ENCODE measurements around the gene BCL2L13. TPM values are rescaled to one million over a fixed set of nuclear protein-coding genes. Genes with fewer than 3 reads are reported as not detected.

Gene BCL2L13
- total and polyA plus RNA-seq, 2 experiments from 2014 or later = 35.3 to 61.5 TPM

DNA sequence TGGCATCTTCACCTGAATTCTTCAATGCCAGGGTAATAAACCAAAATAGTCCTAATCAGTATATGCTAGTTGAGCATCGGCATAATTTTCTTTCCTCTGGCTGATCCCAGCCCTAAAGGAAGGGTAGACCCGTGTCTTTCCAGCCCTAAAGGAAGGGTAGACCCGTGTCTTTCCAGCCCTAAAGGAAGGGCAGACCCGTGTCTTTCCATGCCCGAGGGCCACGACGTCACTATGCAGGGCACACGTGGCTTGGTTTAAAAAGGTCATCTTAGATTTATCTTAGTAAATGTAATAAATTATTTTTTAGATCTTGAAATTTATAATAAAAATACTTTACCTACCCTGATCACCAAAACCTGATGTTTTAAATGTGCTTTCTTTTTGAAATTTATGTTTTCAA lies 90.2 kb downstream of the BCL2L13 start:
- H3K27ac ChIP-seq = no peak overlapping the region
- H3K4me3 ChIP-seq = no peak overlapping the region
- H3K4me1 ChIP-seq (ENCODE audit: low read depth) = peaks cover 34% of the 10 kb centered on the region
- H3K36me3 ChIP-seq = peaks cover 36% of the 10 kb centered on the region
- H3K9me3 ChIP-seq (ENCODE audit: low read depth) = no peaks in the 10 kb centered on the region
- TF ChIP-seq, protein P1, sequence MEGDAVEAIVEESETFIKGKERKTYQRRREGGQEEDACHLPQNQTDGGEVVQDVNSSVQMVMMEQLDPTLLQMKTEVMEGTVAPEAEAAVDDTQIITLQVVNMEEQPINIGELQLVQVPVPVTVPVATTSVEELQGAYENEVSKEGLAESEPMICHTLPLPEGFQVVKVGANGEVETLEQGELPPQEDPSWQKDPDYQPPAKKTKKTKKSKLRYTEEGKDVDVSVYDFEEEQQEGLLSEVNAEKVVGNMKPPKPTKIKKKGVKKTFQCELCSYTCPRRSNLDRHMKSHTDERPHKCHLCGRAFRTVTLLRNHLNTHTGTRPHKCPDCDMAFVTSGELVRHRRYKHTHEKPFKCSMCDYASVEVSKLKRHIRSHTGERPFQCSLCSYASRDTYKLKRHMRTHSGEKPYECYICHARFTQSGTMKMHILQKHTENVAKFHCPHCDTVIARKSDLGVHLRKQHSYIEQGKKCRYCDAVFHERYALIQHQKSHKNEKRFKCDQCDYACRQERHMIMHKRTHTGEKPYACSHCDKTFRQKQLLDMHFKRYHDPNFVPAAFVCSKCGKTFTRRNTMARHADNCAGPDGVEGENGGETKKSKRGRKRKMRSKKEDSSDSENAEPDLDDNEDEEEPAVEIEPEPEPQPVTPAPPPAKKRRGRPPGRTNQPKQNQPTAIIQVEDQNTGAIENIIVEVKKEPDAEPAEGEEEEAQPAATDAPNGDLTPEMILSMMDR (IDR thresholded peaks at IDR 0.05; ENCODE audit: low read depth, low read length) = no peak
- no peak for DNase-seq (ENCODE audit: low read depth in 1 of 2, low spot score in 1 of 2)
- no peaks in the 10 kb centered on the region for H3K27me3 ChIP-seq

DNA sequence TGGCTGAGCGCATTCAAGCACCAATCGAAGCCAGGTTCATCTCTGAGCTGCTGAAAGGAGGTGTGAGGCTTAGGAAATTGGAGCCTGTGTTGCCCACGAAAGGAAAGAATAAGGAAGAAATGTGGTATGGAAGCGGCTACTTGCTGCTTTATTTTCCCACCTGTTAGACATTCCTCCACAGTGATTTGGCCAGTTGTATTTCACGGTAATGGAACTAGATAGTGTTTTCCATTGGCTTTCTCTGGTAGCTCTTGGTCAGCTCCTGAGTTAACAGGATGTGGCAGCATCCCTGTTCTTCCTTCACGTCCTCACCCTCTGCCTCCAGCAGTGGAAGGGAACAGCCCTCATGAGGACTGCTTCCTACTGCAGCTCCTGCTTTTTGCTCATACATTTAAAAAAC lies 91.0 kb downstream of the BCL2L13 start:
- H3K27me3 ChIP-seq = no peaks in the 10 kb centered on the region
- peaks cover 44% of the 10 kb centered on the region for H3K36me3 ChIP-seq
- no peaks in the 10 kb centered on the region for H3K9me3 ChIP-seq (ENCODE audit: low read depth)
- H3K4me1 ChIP-seq (ENCODE audit: low read depth) = peaks cover 27% of the 10 kb centered on the region
- DNase-seq (ENCODE audit: low read depth in 1 of 2, low spot score in 1 of 2) = no peak
- no peak overlapping the region for H3K4me3 ChIP-seq
- TF ChIP-seq, protein P1 (IDR thresholded peaks at IDR 0.05; ENCODE audit: low read depth, low read length) = no peak
- no peak overlapping the region for H3K27ac ChIP-seq

DNA sequence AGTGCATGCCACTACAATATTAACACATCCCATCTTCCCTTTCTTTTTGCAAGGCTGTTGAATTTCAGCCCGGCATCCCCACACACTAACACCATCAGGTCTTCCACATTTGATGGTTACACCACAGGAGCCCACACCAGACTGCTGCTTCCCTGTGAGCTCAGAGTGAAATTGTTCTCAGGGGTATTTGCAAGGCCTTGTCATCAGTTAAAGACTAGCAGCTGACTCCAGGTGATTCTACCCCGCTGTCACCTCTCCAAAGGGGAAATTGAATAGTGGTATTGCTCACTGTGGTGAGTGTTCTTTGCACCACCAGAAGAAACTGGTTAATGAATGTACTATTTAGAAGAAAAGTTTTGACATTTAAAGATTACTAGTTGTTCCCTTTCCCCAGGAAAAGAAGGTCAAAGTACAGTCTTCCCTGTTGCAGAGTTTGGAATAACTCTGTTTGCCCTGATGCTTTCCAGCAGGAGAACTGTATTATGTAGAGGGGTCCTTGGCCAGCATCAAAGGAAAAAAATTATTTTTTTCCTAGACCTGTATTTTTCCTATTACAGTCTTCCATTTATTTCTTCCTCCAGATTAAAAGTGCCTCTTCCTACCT lies 93.8 kb downstream of the BCL2L13 start:
- TF ChIP-seq, protein P1 (IDR thresholded peaks at IDR 0.05; ENCODE audit: low read depth, low read length) = no peak
- Histone ChIP-seq H3K9me3 (ENCODE audit: low read depth) (no peaks in the 10 kb centered on the region), H3K27me3 (no peaks in the 10 kb centered on the region), H3K36me3 (peaks cover 45% of the 10 kb centered on the region), H3K4me3 (no peak overlapping the region), H3K27ac (no peak overlapping the region), H3K4me1 (ENCODE audit: low read depth) (no peaks in the 10 kb centered on the region)
- no peak for DNase-seq (ENCODE audit: low read depth in 1 of 2, low spot score in 1 of 2)

DNA sequence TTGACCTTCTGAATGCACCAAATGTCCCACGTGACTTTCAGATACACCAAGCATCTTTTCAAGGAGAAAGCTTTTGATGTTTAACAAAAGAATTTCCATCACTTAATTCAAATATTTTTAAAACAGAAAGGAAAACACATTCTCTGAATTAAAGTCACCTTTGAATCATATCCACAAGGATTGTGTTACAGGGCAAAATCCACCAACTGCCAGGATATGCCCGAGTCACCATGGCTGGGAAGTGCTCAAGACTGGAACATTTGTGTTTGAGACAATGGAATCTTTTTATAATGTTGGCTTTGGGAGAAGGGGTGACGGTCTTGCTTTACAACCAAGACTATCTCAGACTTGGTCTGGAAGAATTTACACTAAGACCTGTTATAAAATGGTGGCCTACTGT lies 94.9 kb downstream of the BCL2L13 start:
- DNase-seq (ENCODE audit: low read depth in 1 of 2, low spot score in 1 of 2) = no peak
- Histone ChIP-seq H3K4me1 (ENCODE audit: low read depth) (no peaks in the 10 kb centered on the region), H3K27me3 (no peaks in the 10 kb centered on the region), H3K27ac (no peak overlapping the region), H3K36me3 (peaks cover 45% of the 10 kb centered on the region), H3K4me3 (no peak overlapping the region), H3K9me3 (ENCODE audit: low read depth) (no peaks in the 10 kb centered on the region)
- TF ChIP-seq, protein P1 (IDR thresholded peaks at IDR 0.05; ENCODE audit: low read depth, low read length) = no peak

DNA sequence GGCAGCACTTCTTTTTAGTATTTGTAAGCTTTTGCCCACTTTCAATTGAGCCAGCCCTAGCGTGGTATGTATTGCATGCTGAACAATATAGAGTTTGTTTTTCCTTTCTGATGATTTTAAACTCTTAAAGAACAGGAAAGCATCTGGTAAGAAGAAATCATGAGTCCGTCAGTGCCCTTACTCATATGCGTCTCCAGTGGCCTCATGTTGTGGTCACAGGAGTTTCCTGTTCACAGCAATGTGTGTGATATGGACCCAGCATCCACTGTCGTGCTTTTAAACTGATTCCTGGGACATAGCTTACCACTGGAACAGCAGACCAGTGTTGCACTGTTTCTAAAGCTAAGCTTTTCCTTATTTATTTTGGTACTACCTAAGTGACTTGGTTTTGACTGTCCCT lies 95.6 kb downstream of the BCL2L13 start:
- Histone ChIP-seq H3K27me3 (no peaks in the 10 kb centered on the region), H3K9me3 (ENCODE audit: low read depth) (no peaks in the 10 kb centered on the region), H3K36me3 (peaks cover 39% of the 10 kb centered on the region), H3K4me3 (no peak overlapping the region), H3K4me1 (ENCODE audit: low read depth) (no peaks in the 10 kb centered on the region), H3K27ac (no peak overlapping the region)
- peak in 1 of 2 donors; percentile 65 for DNase-seq (ENCODE audit: low read depth in 1 of 2, low spot score in 1 of 2)
- TF ChIP-seq, protein P1 (IDR thresholded peaks at IDR 0.05; ENCODE audit: low read depth, low read length) = no peak
